ENCODE data around the gene OR6V1.

GRCh38 chr7:143047326-143047725 is 4.8 kb upstream of the OR6V1 start:
- TF ChIP-seq CTCF (conservative IDR thresholded peaks at IDR 0.05; ENCODE audit: low read length) (no peak), EZH2phosphoT487 (IDR thresholded peaks at IDR 0.05; ENCODE audit: borderline replicate concordance, low read depth, low read length) (no peak)
